Effector memory CD4-positive, alpha-beta T cell (primary cell): ENCODE data around the gene TSPAN4.
A peak's percentile ranks its signal among the peaks of the same experiment; 100 is the strongest.

ENCODE experiments used
- DNase-seq, 3 donors: peaks; one replicate each; pipeline ENCODE4 v3.0.0-alpha.2; 2020
- H3K27ac ChIP-seq: 2 replicates; pipeline ENCODE4 v1.7.0; 2013; ENCODE audit warnings: mild to moderate bottlenecking, low read length, moderate library complexity; ENCODE audit not compliant: insufficient read depth, poor library complexity, severe bottlenecking
- H3K27me3 ChIP-seq: replicated peaks from 2 replicates; pipeline ENCODE4 v1.7.0; 2013; ENCODE audit warnings: mild to moderate bottlenecking, low read length; ENCODE audit not compliant: insufficient read depth, control insufficient read depth, poor library complexity, severe bottlenecking
- H3K36me3 ChIP-seq: 2 replicates; pipeline ENCODE4 v1.7.0; 2013; ENCODE audit warnings: mild to moderate bottlenecking, low read length, moderate library complexity; ENCODE audit not compliant: control insufficient read depth, insufficient read depth
- H3K4me1 ChIP-seq: 2 replicates; pipeline ENCODE4 v1.7.0; 2013; ENCODE audit warnings: low read length, mild to moderate bottlenecking; ENCODE audit not compliant: control insufficient read depth, insufficient read depth, poor library complexity, severe bottlenecking
- H3K4me3 ChIP-seq: 2 replicates; pipeline ENCODE4 v1.7.0; 2013; ENCODE audit warnings: low read length, low read depth, mild to moderate bottlenecking; ENCODE audit not compliant: insufficient read depth, poor library complexity, severe bottlenecking
- H3K9me3 ChIP-seq: 2 replicates; pipeline ENCODE4 v1.7.0; 2013; ENCODE audit warnings: mild to moderate bottlenecking, low read length, moderate library complexity; ENCODE audit not compliant: control insufficient read depth

The TSPAN4 gene

GRCh38 chr11:798093-798713 is 44.4 kb upstream of the TSPAN4 start, which contains the start of gene SLC25A22:
Gene SLC25A22, minus strand, starts transcription at chr11:798281. Its CDS starts 3,275 bp downstream, at chr11:795006.
- DNase-seq: peak; percentile 70 to 75 (median 71)
- H3K36me3 ChIP-seq: peaks cover 22% of the 10 kb centered on the region
- H3K27me3 ChIP-seq: no peaks in the 10 kb centered on the region
- peak within 1 kb of the TSS; percentile 91 for H3K4me3 ChIP-seq
- peaks cover 29% of the 10 kb centered on the region for H3K4me1 ChIP-seq
- H3K9me3 ChIP-seq: no peaks in the 10 kb centered on the region
- peak within 1 kb of the TSS; percentile 98 for H3K27ac ChIP-seq

GRCh38 chr11:799641-800316 is 42.9 kb upstream of the TSPAN4 start:
- peaks cover 13% of the 10 kb centered on the region for H3K36me3 ChIP-seq
- H3K27me3 ChIP-seq: no peaks in the 10 kb centered on the region
- no peak overlapping the region for H3K4me3 ChIP-seq
- no peak overlapping the region for H3K27ac ChIP-seq
- H3K9me3 ChIP-seq: no peaks in the 10 kb centered on the region
- DNase-seq: no peak
- H3K4me1 ChIP-seq: peaks cover 34% of the 10 kb centered on the region

GRCh38 chr11:800473-800872 is 42.2 kb upstream of the TSPAN4 start:
- Histone ChIP-seq H3K27me3 (no peaks in the 10 kb centered on the region), H3K36me3 (peaks cover 13% of the 10 kb centered on the region), H3K27ac (no peak overlapping the region), H3K9me3 (no peaks in the 10 kb centered on the region), H3K4me3 (no peak overlapping the region), H3K4me1 (peaks cover 33% of the 10 kb centered on the region)
- DNase-seq: no peak

GRCh38 chr11:801097-801780 is 41.4 kb upstream of the TSPAN4 start:
- no peaks in the 10 kb centered on the region for H3K9me3 ChIP-seq
- H3K36me3 ChIP-seq: peaks cover 13% of the 10 kb centered on the region
- no peak overlapping the region for H3K27ac ChIP-seq
- no peak overlapping the region for H3K4me3 ChIP-seq
- no peaks in the 10 kb centered on the region for H3K27me3 ChIP-seq
- H3K4me1 ChIP-seq: peaks cover 30% of the 10 kb centered on the region
- DNase-seq: no peak

- Histone ChIP-seq H3K27ac (no peak overlapping the region), H3K4me1 (peaks cover 21% of the 10 kb centered on the region), H3K36me3 (peaks cover 13% of the 10 kb centered on the region), H3K27me3 (no peaks in the 10 kb centered on the region), H3K4me3 (no peak overlapping the region), H3K9me3 (no peaks in the 10 kb centered on the region)
- no peak for DNase-seq
Measured at GRCh38 chr11:802018-802617, 40.5 kb upstream of the TSPAN4 start.

GRCh38 chr11:802693-803466 is 39.8 kb upstream of the TSPAN4 start:
- Histone ChIP-seq H3K27ac (no peak overlapping the region), H3K4me3 (no peak overlapping the region), H3K27me3 (no peaks in the 10 kb centered on the region), H3K4me1 (peaks cover 15% of the 10 kb centered on the region), H3K9me3 (no peaks in the 10 kb centered on the region), H3K36me3 (peaks cover 13% of the 10 kb centered on the region)
- no peak for DNase-seq

GRCh38 chr11:803467-803742 is 39.2 kb upstream of the TSPAN4 start:
- no peak overlapping the region for H3K27ac ChIP-seq
- peaks cover 13% of the 10 kb centered on the region for H3K36me3 ChIP-seq
- DNase-seq: no peak
- H3K27me3 ChIP-seq: no peaks in the 10 kb centered on the region
- peaks cover 16% of the 10 kb centered on the region for H3K4me1 ChIP-seq
- H3K9me3 ChIP-seq: no peaks in the 10 kb centered on the region
- H3K4me3 ChIP-seq: no peak overlapping the region

GRCh38 chr11:803770-804598 is 38.7 kb upstream of the TSPAN4 start:
- Histone ChIP-seq H3K27ac (peak overlapping the region; percentile 77), H3K4me3 (peak overlapping the region; percentile 75), H3K27me3 (no peaks in the 10 kb centered on the region), H3K4me1 (peaks cover 22% of the 10 kb centered on the region), H3K36me3 (peaks cover 13% of the 10 kb centered on the region), H3K9me3 (no peaks in the 10 kb centered on the region)
- no peak for DNase-seq

GRCh38 chr11:804599-804964 is 38.1 kb upstream of the TSPAN4 start:
- peak overlapping the region; percentile 75 for H3K4me3 ChIP-seq
- no peaks in the 10 kb centered on the region for H3K9me3 ChIP-seq
- H3K4me1 ChIP-seq: peaks cover 24% of the 10 kb centered on the region
- H3K27me3 ChIP-seq: no peaks in the 10 kb centered on the region
- peaks cover 13% of the 10 kb centered on the region for H3K36me3 ChIP-seq
- H3K27ac ChIP-seq: peak overlapping the region; percentile 77
- DNase-seq: no peak
